DOHH2 (cell line): ENCODE data around the gene FXYD3.

Experiments used
- H3F3A ChIP-seq: fragments of 200-600 bp; sonication (generic), shearing (Covaris generic); 2 replicates; pipeline ENCODE4 v1.6.0; 2016; ENCODE audit warnings: antibody characterized with exemption, mild to moderate bottlenecking; ENCODE audit not compliant: control insufficient read depth, insufficient read depth
- H3K27ac ChIP-seq: fragments of 200-600 bp; sonication (generic); 2 replicates; pipeline ENCODE4 v1.5.1; 2014; ENCODE audit warnings: low read depth, mild to moderate bottlenecking, low read length, moderate library complexity
- H3K27me3 ChIP-seq: fragments of 200-600 bp; sonication (generic); 2 replicates; pipeline ENCODE4 v1.6.1; 2014; ENCODE audit warnings: mild to moderate bottlenecking, low read length, mixed read lengths; ENCODE audit not compliant: control insufficient read depth
- H3K36me3 ChIP-seq: fragments of 200-600 bp; sonication (generic); 2 replicates; pipeline ENCODE4 v1.6.1; 2014; ENCODE audit warnings: mild to moderate bottlenecking, low read length, moderate library complexity, mixed read lengths; ENCODE audit not compliant: control insufficient read depth
- H3K4me1 ChIP-seq: fragments of 200-600 bp; sonication (generic); 2 replicates; pipeline ENCODE4 v1.6.1; 2014; ENCODE audit warnings: mild to moderate bottlenecking, low read length, mixed read lengths; ENCODE audit not compliant: control insufficient read depth
- H3K4me2 ChIP-seq: fragments of 200-600 bp; sonication (generic); 2 replicates; pipeline ENCODE4 v1.6.0; 2014; ENCODE audit warnings: mild to moderate bottlenecking, low read length, moderate library complexity
- H3K4me3 ChIP-seq: fragments of 200-600 bp; sonication (generic); 2 replicates; pipeline ENCODE4 v1.5.1; 2014; ENCODE audit warnings: mild to moderate bottlenecking, low read length, mixed read lengths
- H3K79me2 ChIP-seq: fragments of 200-600 bp; sonication (generic); 2 replicates; pipeline ENCODE4 v1.6.1; 2014; ENCODE audit warnings: mild to moderate bottlenecking, low read length, mixed read lengths; ENCODE audit not compliant: control insufficient read depth
- H3K9me2 ChIP-seq: fragments of 200-600 bp; sonication (generic); replicated peaks from 2 replicates; pipeline ENCODE4 v1.6.1; 2014; ENCODE audit warnings: mild to moderate bottlenecking, low read length, mixed read lengths; ENCODE audit not compliant: control insufficient read depth
- H3K9me3 ChIP-seq: fragments of 200-600 bp; sonication (generic); 2 replicates; pipeline ENCODE4 v1.6.1; 2014; ENCODE audit warnings: antibody characterized with exemption, low read length, mixed read lengths; ENCODE audit not compliant: control insufficient read depth, insufficient read depth
- H4K20me1 ChIP-seq: fragments of 200-600 bp; sonication (generic); 2 replicates; pipeline ENCODE4 v1.6.0; 2014; ENCODE audit warnings: low read depth, mild to moderate bottlenecking, antibody characterized with exemption, low read length, moderate library complexity; ENCODE audit not compliant: control insufficient read depth, insufficient read depth
- CTCF ChIP-seq: fragments of 200-600 bp; sonication (generic); IDR thresholded peaks from one replicate; pipeline ENCODE4 v1.5.1; 2014; ENCODE audit warnings: antibody characterized with exemption, mild to moderate bottlenecking, low read depth, low read length; ENCODE audit not compliant: poor library complexity, severe bottlenecking
- EZH2phosphoT487 ChIP-seq: fragments of 200-600 bp; sonication (generic); IDR thresholded peaks from 2 replicates; pipeline ENCODE4 v1.6.1; 2017; ENCODE audit warnings: borderline replicate concordance, mild to moderate bottlenecking, antibody characterized with exemption, low read length, moderate library complexity, mixed read lengths

Gene FXYD3

GRCh38 chr19:35144600-35145436 lies 29.2 kb downstream of the FXYD3 start:
- peaks cover 25% of the 10 kb centered on the region for H3K27me3 ChIP-seq
- H3K4me3 ChIP-seq: no peak overlapping the region
- H3K9me3 ChIP-seq: no peaks in the 10 kb centered on the region
- no peak overlapping the region for H3K27ac ChIP-seq
- no peaks in the 10 kb centered on the region for H3K79me2 ChIP-seq
- H3F3A ChIP-seq: peaks cover 8% of the 10 kb centered on the region; the same call in 1 of the 2 replicates
- TF ChIP-seq EZH2phosphoT487: no peak
- no peak for TF ChIP-seq CTCF
- no peaks in the 10 kb centered on the region for H3K9me2 ChIP-seq
- H3K36me3 ChIP-seq: no peaks in the 10 kb centered on the region
- H4K20me1 ChIP-seq: no peaks in the 10 kb centered on the region
- H3K4me1 ChIP-seq: peaks cover 33% of the 10 kb centered on the region
- H3K4me2 ChIP-seq: no peak overlapping the region

GRCh38 chr19:35146746-35147459 lies 31.3 kb downstream of the FXYD3 start:
- no peaks in the 10 kb centered on the region for H3K9me2 ChIP-seq
- no peaks in the 10 kb centered on the region for H3K9me3 ChIP-seq
- peaks cover 25% of the 10 kb centered on the region for H3K27me3 ChIP-seq
- no peaks in the 10 kb centered on the region for H4K20me1 ChIP-seq
- no peak overlapping the region for H3K4me3 ChIP-seq
- no peaks in the 10 kb centered on the region for H3K36me3 ChIP-seq
- H3F3A ChIP-seq: peaks cover 3% of the 10 kb centered on the region; the same call in 1 of the 2 replicates
- no peaks in the 10 kb centered on the region for H3K79me2 ChIP-seq
- H3K4me2 ChIP-seq: no peak overlapping the region
- peaks cover 19% of the 10 kb centered on the region for H3K4me1 ChIP-seq
- TF ChIP-seq EZH2phosphoT487 (no peak), CTCF (no peak)
- H3K27ac ChIP-seq: no peak overlapping the region

GRCh38 chr19:35149463-35149862 lies 33.8 kb downstream of the FXYD3 start:
- no peak overlapping the region for H3K27ac ChIP-seq
- H3K4me1 ChIP-seq: peaks cover 23% of the 10 kb centered on the region
- no peaks in the 10 kb centered on the region for H4K20me1 ChIP-seq
- no peaks in the 10 kb centered on the region for H3K9me2 ChIP-seq
- peaks cover 14% of the 10 kb centered on the region for H3K27me3 ChIP-seq
- no peak for TF ChIP-seq EZH2phosphoT487
- TF ChIP-seq CTCF: no peak
- no peaks in the 10 kb centered on the region for H3K36me3 ChIP-seq
- no peak overlapping the region for H3K4me2 ChIP-seq
- no peaks in the 10 kb centered on the region for H3K9me3 ChIP-seq
- no peaks in the 10 kb centered on the region; the same call in 1 of the 2 replicates for H3K79me2 ChIP-seq
- 0 out of 2 replicates have a peak, but pooled peaks cover 3% of the 10 kb centered on the region for H3F3A ChIP-seq
- no peak overlapping the region for H3K4me3 ChIP-seq
